Upper lobe of left lung (tissue), 4 donors: ENCODE data around the gene PXMP4.

Source experiments
- CTCF ChIP-seq, 6 experiments: fragments of 450-650 bp in 4 of 6; fragments of 200-600 bp in 2 of 6; sonication (generic) in 2 of 6; IDR thresholded peaks; one replicate each; pipeline ENCODE4 v1.5.1; 2016 to 2019; ENCODE audit warnings: antibody characterized with exemption in 6 of 6
- POLR2A ChIP-seq, 4 donors: fragments of 450-650 bp; IDR thresholded peaks; one replicate each; pipeline ENCODE4 v1.5.1; 2016 to 2017; ENCODE audit warnings: antibody characterized with exemption in 4 of 4, mild to moderate bottlenecking in 2 of 4

GRCh38 chr20:33746325-33746998, 26.4 kb upstream of the PXMP4 start:
- no peak for TF ChIP-seq CTCF (IDR thresholded peaks at IDR 0.05)
- no peak for TF ChIP-seq POLR2A (IDR thresholded peaks at IDR 0.05)
